Measurements from ENCODE around the gene SLC29A3. TPM values are rescaled to one million over a fixed set of nuclear protein-coding genes. Genes with fewer than 3 reads are reported as not detected.
A peak's percentile ranks its signal among the peaks of the same experiment; 100 is the strongest.

The SLC29A3 gene
- total and polyA plus RNA-seq, 10 of the 15 experiments (the other 5 are each of a cell fraction or from before 2014, with no cell fraction given) = 1.5 to 4.0 (median 2.7) TPM

DNA sequence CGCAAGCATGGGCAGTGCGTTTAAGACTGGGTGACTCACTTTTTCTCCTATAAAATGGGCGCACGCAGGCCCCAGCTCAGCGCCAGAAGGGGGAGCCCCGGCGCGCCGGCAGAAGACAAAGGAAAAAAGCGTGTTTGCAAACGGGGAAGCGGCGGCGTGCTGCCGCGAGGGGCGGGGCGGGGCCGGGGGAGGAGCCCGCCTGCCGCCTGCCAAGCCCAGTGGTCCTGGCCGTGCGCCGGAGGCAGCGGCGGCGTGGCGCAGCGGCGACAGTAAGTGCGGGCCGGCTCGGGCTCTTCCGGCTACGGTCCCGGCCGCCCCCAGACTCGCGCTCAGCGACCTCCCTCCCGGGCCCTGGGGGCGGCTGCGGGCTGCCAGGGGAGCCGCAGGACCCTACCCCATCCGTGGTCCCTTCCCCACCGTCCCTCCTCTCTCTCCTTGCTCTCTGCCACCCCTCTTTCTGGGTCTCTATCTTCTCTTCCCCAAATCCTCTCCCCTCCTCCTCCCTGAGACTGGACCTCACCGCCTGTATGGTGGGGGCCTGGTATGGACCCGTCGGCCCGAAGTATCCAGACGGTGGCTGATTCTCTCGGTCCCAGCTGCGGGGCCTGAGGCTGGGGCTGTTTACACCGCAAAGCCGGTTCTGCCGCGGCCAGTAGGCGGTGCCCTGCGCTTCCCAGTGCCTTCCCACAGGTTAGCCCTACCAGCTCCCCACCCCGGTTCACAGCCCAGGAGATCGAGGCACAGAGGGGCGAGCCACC, at the start of gene SLC29A3 (continued):
- TF ChIP-seq E2F4 (IDR thresholded peaks at IDR 0.05; ENCODE audit: low read depth, low read length) (no peak), RBBP5 (conservative IDR thresholded peaks at IDR 0.05) (no peak), IKZF1 (conservative IDR thresholded peaks at IDR 0.05) (peak; percentile 63; the same call in 1 of the 2 replicates), MXI1 (IDR thresholded peaks at IDR 0.05; ENCODE audit: low read depth, low read length) (peak; percentile 56), CTCF (IDR thresholded peaks at IDR 0.05 in 2 of 3, conservative IDR thresholded peaks at IDR 0.05 in 1 of 3; ENCODE audit: control insufficient read depth in 2 of 3, extremely low read depth in 1 of 3, insufficient read depth in 1 of 3, low read depth in 3 of 3, low read length in 3 of 3) (peak; percentile 71 to 77 (median 73)), EGR1 (IDR thresholded peaks at IDR 0.05; ENCODE audit: borderline replicate concordance in 1 of 2, low read depth in 2 of 2, low read length in 2 of 2) (no peak), SUPT20H (IDR thresholded peaks at IDR 0.05; ENCODE audit: borderline replicate concordance, control insufficient read depth, low read depth, low read length) (no peak), IKZF2 (IDR thresholded peaks at IDR 0.05) (peak; percentile 39 to 42; a peak in 3 of 4 replicates), SREBF2 (IDR thresholded peaks at IDR 0.05; ENCODE audit: low read length) (no peak), ZNF24 (IDR thresholded peaks at IDR 0.05) (0 out of 2 replicates have a peak, but pooled peaks have one; percentile 10), ZNF207 (IDR thresholded peaks at IDR 0.05; ENCODE audit: borderline replicate concordance) (no peak), YBX1 (IDR thresholded peaks at IDR 0.05) (no peak), SMC3 (IDR thresholded peaks at IDR 0.05; ENCODE audit: borderline replicate concordance, low read length) (peak; percentile 57; the same call in 1 of the 2 replicates), YY1 (IDR thresholded peaks at IDR 0.05; ENCODE audit: low read depth, low read length) (peak; percentile 61; the same call in 1 of the 2 replicates), SIN3A (IDR thresholded peaks at IDR 0.05; ENCODE audit: low read depth, low read length) (no peak), POLR2AphosphoS2 (IDR thresholded peaks at IDR 0.05; ENCODE audit: low read depth, low read length) (no peak), SMARCA5 (IDR thresholded peaks at IDR 0.05) (peak; percentile 99)
- TF ChIP-seq, protein P1, sequence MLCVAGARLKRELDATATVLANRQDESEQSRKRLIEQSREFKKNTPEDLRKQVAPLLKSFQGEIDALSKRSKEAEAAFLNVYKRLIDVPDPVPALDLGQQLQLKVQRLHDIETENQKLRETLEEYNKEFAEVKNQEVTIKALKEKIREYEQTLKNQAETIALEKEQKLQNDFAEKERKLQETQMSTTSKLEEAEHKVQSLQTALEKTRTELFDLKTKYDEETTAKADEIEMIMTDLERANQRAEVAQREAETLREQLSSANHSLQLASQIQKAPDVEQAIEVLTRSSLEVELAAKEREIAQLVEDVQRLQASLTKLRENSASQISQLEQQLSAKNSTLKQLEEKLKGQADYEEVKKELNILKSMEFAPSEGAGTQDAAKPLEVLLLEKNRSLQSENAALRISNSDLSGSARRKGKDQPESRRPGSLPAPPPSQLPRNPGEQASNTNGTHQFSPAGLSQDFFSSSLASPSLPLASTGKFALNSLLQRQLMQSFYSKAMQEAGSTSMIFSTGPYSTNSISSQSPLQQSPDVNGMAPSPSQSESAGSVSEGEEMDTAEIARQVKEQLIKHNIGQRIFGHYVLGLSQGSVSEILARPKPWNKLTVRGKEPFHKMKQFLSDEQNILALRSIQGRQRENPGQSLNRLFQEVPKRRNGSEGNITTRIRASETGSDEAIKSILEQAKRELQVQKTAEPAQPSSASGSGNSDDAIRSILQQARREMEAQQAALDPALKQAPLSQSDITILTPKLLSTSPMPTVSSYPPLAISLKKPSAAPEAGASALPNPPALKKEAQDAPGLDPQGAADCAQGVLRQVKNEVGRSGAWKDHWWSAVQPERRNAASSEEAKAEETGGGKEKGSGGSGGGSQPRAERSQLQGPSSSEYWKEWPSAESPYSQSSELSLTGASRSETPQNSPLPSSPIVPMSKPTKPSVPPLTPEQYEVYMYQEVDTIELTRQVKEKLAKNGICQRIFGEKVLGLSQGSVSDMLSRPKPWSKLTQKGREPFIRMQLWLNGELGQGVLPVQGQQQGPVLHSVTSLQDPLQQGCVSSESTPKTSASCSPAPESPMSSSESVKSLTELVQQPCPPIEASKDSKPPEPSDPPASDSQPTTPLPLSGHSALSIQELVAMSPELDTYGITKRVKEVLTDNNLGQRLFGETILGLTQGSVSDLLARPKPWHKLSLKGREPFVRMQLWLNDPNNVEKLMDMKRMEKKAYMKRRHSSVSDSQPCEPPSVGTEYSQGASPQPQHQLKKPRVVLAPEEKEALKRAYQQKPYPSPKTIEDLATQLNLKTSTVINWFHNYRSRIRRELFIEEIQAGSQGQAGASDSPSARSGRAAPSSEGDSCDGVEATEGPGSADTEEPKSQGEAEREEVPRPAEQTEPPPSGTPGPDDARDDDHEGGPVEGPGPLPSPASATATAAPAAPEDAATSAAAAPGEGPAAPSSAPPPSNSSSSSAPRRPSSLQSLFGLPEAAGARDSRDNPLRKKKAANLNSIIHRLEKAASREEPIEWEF (IDR thresholded peaks at IDR 0.05; ENCODE audit: insufficient replicate concordance, low read depth, low read length) = no peak
- TF ChIP-seq, protein P2, sequence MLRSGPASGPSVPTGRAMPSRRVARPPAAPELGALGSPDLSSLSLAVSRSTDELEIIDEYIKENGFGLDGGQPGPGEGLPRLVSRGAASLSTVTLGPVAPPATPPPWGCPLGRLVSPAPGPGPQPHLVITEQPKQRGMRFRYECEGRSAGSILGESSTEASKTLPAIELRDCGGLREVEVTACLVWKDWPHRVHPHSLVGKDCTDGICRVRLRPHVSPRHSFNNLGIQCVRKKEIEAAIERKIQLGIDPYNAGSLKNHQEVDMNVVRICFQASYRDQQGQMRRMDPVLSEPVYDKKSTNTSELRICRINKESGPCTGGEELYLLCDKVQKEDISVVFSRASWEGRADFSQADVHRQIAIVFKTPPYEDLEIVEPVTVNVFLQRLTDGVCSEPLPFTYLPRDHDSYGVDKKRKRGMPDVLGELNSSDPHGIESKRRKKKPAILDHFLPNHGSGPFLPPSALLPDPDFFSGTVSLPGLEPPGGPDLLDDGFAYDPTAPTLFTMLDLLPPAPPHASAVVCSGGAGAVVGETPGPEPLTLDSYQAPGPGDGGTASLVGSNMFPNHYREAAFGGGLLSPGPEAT (IDR thresholded peaks at IDR 0.05; ENCODE audit: low read depth) = no peak

Data from GM12878 (cell line).